ENCODE data around the gene UACA.

DNA sequence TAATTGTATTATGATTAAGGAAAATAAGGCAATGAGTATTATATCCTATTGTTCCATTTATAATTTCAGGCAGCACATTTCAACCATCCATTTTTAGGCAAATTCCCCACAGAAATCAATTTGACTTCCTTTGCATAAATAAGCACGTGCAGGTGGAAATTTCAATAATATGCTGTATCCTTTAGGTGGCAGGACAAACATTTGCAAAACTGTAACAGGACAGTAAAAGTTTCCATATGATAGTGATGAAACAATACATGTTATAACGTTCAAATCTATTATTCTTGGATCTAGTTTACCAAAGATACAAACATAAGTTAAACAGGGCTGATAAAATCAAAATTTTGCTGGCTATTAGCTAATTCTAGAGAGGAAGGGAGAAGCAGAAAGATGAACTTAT, 8.5 kb downstream of the UACA start:
- TF ChIP-seq, protein P1, sequence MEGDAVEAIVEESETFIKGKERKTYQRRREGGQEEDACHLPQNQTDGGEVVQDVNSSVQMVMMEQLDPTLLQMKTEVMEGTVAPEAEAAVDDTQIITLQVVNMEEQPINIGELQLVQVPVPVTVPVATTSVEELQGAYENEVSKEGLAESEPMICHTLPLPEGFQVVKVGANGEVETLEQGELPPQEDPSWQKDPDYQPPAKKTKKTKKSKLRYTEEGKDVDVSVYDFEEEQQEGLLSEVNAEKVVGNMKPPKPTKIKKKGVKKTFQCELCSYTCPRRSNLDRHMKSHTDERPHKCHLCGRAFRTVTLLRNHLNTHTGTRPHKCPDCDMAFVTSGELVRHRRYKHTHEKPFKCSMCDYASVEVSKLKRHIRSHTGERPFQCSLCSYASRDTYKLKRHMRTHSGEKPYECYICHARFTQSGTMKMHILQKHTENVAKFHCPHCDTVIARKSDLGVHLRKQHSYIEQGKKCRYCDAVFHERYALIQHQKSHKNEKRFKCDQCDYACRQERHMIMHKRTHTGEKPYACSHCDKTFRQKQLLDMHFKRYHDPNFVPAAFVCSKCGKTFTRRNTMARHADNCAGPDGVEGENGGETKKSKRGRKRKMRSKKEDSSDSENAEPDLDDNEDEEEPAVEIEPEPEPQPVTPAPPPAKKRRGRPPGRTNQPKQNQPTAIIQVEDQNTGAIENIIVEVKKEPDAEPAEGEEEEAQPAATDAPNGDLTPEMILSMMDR (conservative IDR thresholded peaks at IDR 0.05; ENCODE audit: low read length): peak; percentile 39; the same call in 1 of the 2 replicates
- TF ChIP-seq EZH2phosphoT487 (IDR thresholded peaks at IDR 0.05; ENCODE audit: borderline replicate concordance): no peak
